AG09319 (cell line): ENCODE results near the gene CALCB.

Experiments
- DNase-seq: peaks from one replicate; pipeline ENCODE4 v3.0.0-alpha.2; 2010; ENCODE audit warnings: low read depth; ENCODE audit errors: extremely low read depth
- TF ChIP-seq, protein P1 (sequence below): IDR thresholded peaks from 2 replicates; pipeline ENCODE4 v1.5.1; 2011; ENCODE audit warnings: low read depth, mild to moderate bottlenecking, inconsistent platforms, low read length, moderate library complexity

Gene CALCB

DNA sequence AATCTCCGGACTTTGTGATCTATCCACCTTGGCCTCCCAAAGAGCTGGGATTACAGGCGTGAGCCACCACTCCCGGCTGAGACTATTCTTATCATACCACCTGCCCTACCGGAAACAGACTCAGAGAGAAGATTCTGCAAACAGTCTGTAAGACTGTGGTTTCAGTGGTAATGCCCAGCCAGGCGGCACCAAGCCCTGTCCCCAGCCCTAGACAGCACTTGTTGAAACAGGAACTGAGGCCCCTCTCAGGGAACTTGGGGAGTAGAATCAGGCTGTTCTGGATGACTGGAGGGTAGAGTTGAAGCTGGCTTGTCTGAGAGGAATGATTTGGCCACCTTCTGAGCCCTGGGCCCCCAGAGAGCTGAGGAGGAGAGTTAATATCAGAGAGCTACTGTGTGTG is 40.0 kb downstream of the CALCB start:
- no peak for DNase-seq
- TF ChIP-seq, protein P1, sequence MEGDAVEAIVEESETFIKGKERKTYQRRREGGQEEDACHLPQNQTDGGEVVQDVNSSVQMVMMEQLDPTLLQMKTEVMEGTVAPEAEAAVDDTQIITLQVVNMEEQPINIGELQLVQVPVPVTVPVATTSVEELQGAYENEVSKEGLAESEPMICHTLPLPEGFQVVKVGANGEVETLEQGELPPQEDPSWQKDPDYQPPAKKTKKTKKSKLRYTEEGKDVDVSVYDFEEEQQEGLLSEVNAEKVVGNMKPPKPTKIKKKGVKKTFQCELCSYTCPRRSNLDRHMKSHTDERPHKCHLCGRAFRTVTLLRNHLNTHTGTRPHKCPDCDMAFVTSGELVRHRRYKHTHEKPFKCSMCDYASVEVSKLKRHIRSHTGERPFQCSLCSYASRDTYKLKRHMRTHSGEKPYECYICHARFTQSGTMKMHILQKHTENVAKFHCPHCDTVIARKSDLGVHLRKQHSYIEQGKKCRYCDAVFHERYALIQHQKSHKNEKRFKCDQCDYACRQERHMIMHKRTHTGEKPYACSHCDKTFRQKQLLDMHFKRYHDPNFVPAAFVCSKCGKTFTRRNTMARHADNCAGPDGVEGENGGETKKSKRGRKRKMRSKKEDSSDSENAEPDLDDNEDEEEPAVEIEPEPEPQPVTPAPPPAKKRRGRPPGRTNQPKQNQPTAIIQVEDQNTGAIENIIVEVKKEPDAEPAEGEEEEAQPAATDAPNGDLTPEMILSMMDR = no peak

DNA sequence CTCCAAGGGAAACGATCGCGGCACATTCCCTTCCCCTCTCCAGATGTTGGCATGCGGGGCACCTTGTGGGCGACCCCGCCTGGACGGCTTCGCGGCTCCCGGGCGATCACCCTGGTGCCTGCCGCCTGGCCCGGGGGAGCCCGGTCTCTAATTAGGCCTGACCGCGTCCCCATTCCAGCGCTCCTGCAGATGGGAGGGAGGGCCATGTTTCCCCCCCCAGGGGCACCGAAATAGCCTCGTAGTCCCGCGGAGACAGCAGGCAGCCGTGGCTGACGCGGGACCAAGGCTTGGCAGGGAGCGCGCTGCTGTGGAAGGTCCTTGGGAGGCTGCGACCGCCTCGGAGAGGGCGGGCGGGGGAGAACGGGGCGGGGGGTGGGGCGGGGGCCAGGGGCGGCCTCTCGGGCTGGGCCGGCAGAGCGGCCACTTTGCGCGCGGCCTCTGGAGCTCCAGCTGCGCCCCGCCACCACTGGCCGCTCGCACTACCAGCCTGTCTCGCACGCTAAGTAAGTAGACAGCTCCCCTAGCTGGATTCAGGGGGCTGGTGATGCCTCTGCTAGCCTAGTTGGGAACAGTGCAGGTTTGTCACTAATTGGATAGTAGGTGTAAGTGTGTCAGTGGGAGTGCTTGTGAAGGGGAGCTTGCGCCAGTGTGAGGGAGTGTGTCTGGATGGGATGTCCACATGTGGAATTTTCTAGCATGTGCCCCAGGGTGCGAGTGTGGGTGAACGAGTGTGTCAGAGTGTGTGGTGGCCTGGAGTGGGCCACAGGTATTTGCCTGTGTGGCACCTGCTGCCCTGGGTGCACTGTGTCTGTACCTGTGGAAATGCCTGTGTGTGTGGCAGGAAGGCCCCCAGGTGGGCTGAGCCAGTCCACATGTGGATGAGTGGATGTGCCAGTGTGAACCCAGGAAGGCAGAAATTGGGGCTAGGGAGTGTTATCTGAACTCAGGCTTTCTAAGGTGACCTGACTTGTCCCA is 41.4 kb downstream of the CALCB start, which contains the start of gene INSC:
INSC (plus strand) TSS at position 423 of the 975 bp plus-strand sequence. CDS start 34,252 bp downstream, outside the sequence.
- no peak for DNase-seq

DNA sequence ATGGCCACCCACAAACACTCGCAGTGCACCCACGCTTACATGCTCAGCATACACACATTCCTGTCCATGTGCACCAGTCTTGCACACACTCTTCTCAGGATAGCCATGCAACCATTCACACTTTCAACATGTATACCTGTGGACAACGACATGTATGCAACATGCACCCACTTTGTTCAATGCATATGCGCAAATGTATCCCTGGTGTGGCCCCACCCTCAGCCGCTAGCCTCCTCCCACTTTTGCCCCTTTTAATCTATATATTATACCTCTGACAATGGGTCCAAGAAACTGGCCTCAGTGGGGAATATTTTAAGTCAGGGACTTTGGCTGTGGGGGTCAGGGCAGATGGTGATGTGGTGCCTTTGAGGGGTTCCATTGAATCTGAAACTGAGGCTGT is 42.3 kb downstream of the CALCB start:
- TF ChIP-seq, protein P1 = no peak
- DNase-seq = no peak

More for the DNA sequence above, 41.4 kb downstream of the CALCB start, which contains the start of gene INSC:
- TF ChIP-seq, protein P1 = no peak

DNA sequence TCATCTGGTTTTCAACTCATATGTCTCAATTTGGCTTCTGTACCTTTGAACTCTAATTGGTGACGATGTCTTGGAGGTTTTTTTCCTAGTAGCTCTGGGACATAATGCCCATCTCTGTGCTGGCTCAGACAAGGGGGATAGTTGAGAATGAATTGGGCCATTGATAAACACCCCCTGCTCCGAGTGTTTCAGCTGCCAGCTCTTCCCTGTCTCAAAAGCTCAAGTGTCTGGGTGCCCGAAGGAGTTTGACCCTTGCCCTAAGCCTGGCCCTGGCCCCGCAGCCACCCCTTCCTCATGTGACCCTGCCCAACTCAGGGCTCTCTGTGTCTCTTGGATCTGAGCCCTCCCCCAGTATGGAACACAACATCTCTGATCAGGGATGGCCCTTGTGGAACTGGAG is 44.4 kb downstream of the CALCB start:
- TF ChIP-seq, protein P1 = no peak
- DNase-seq = no peak

DNA sequence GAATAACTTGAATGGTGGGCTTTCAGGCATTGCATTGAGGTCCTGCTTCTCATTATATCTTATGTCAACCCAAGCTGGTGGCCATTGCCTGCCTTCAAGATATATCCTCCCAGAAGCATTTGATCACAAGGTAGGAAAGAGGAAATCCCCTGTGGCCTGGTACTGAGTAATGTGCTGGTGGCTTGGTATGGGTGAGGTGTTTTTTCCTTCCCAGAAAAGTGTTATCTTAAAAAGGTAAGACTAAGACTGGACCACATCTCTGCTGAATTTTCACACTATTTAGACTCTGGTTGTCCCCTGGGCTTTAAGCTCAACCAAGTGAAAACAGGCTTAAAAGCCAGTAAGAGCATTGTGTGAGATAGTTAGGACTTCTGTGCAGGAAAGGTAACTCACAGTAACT is 45.0 kb downstream of the CALCB start:
- TF ChIP-seq, protein P1 = no peak
- no peak for DNase-seq

DNA sequence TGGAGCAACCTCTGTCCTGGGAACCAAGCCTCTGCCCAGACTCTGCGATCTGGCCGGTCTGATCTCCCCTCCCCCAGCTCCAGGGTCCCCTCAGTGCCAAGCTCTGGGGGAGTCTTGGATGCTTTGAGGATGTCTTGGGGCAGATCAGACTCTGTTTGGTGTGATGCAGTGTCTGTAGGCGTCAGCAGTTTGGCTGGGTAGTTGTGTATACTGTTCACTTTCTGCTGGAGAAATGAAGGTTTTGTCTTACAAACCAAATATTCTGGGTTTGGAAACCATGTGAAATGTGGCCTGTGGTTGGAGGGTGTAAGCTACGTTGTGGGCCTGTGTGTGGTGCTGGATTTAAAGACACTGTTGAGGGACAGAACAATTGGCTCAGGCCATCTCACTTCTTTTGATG is 46.0 kb downstream of the CALCB start:
- DNase-seq = no peak
- TF ChIP-seq, protein P1 = no peak

DNA sequence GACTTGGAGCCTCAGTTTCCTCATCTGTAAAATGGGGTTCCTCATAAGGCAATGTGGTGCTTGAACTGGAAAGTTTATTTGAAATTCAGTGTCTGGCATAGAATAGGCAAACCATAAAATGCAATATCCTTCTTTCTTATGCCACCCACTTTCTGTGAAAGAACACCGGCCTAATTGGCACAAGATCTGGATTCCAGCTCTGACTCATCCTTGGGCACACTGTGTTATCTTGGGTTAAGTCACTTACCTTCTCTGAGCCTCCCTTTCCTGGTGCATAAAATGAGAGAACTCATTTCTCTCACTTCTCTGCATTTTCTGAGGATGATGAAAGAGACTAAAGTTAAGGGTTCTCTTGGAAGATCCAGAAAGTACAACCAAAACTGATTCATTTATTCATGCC is 46.4 kb downstream of the CALCB start:
- TF ChIP-seq, protein P1 = no peak
- no peak for DNase-seq
